Activated T-cell treated with anti-CD3 and anti-CD28 coated beads for 24 hours (primary cell): ENCODE data around the gene RRAS2.
A peak's percentile ranks its signal among the peaks of the same experiment; 100 is the strongest.
"Not testable (repeated sequence)": the region's sequence is repeated elsewhere in the genome, so short reads cannot be mapped to it uniquely, and the experiment has no call there.

Source experiments
- DNase-seq: peaks from one replicate; pipeline ENCODE4 v3.0.0-alpha.2; 2020; ENCODE audit warnings: low read depth

Gene RRAS2

GRCh38 chr11:14306481-14306880 lies 52.5 kb downstream of the RRAS2 start:
- DNase-seq = no peak

- no peak for DNase-seq
Observed at GRCh38 chr11:14305649-14306048, 53.3 kb downstream of the RRAS2 start.

- no peak for DNase-seq
Observed at GRCh38 chr11:14304601-14305000, 54.4 kb downstream of the RRAS2 start.

- peak; percentile 32 for DNase-seq
Observed at GRCh38 chr11:14300661-14301304, 58.2 kb downstream of the RRAS2 start.

GRCh38 chr11:14299921-14300320 lies 59.1 kb downstream of the RRAS2 start:
- no peak for DNase-seq

GRCh38 chr11:14290422-14290821 lies 68.6 kb downstream of the RRAS2 start:
- DNase-seq = no peak

GRCh38 chr11:14288189-14288935 lies 70.6 kb downstream of the RRAS2 start:
- DNase-seq = no peak

- not testable (repeated sequence) for DNase-seq
Observed at GRCh38 chr11:14278869-14279268, 80.1 kb downstream of the RRAS2 start.

GRCh38 chr11:14275076-14275475 lies 83.9 kb downstream of the RRAS2 start:
- no peak for DNase-seq

GRCh38 chr11:14273895-14274294 lies 85.1 kb downstream of the RRAS2 start:
- no peak for DNase-seq

- DNase-seq = peak; percentile 7
Observed at GRCh38 chr11:14270690-14271542, 88.1 kb downstream of the RRAS2 start.

GRCh38 chr11:14269692-14270573 lies 89.0 kb downstream of the RRAS2 start:
- DNase-seq = no peak

- DNase-seq = no peak
Observed at GRCh38 chr11:14267861-14268635, 90.9 kb downstream of the RRAS2 start.

- DNase-seq = no peak
Observed at GRCh38 chr11:14266622-14267021, 92.4 kb downstream of the RRAS2 start.

GRCh38 chr11:14264966-14265365 lies 94.0 kb downstream of the RRAS2 start:
- no peak for DNase-seq

- no peak for DNase-seq
Observed at GRCh38 chr11:14262271-14262846, 96.6 kb downstream of the RRAS2 start.

GRCh38 chr11:14261066-14261465 lies 97.9 kb downstream of the RRAS2 start:
- DNase-seq = no peak

- DNase-seq = no peak
Observed at GRCh38 chr11:14259878-14260277, 99.1 kb downstream of the RRAS2 start.

- DNase-seq = no peak
Observed at GRCh38 chr11:14259186-14259784, 99.7 kb downstream of the RRAS2 start.
